T-helper 9 cell (primary cell): ENCODE results near the gene SLC5A10.
"Not testable (repeated sequence)": the region's sequence is repeated elsewhere in the genome, so short reads cannot be mapped to it uniquely, and the experiment has no call there.

Source experiments
- DNase-seq: peaks from one replicate; pipeline ENCODE4 v3.0.0-alpha.2; 2020
- total RNA-seq, 2 donors: gene quantifications; one replicate each; lab custom pipeline; 2026; lab: John Stamatoyannopoulos, UW

SLC5A10 gene
- total RNA-seq: 0 to 0.24 reads per million in 2 donors

GRCh38 chr17:18951941-18952842 lies at the start of gene SLC5A10:
Gene SLC5A10, plus strand, starts transcription at chr17:18952165. Its CDS starts 41 bp downstream, at chr17:18952206.
- no peak for DNase-seq

- DNase-seq: no peak
These were observed 47.5 kb upstream of the SLC5A10 start for GRCh38 chr17:18904482-18904881.

DNA sequence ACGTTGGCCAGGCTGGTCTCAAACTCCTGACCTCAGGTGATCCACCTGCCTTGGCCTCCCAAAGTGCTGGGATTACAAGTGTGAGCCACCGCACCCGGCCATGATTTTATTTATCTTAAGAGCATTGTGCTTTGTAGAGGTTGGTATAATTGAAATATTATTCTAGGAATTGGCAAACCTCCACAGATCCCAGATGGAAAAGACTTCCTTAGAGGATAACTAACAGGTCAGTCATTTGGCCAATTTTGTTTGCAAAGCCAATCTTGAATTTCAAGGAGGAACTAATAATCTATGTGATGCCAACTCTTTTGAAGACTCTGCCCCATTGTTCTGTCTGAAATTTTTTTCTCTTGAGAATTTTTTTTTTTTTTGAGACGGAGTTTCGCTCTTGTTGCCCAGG lies 46.7 kb upstream of the SLC5A10 start:
- DNase-seq: no peak

DNA sequence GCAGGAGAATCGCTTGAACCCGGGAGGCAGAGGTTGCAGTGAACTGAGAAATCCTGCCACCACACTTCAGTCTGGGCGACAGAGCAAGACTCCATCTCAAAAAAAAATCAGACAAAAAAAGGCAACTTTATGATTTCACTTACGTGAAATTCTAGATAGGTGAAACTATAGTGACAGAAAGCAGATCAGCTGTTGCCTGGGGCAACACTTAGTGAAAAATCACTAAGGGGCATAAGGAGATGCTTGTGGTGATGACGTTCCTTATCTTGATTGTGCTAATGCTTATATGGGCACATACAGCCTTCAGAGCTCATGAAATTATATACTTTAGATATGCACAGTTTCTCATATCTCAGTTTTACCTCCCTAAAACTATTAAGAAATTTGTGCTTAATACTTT lies 41.6 kb upstream of the SLC5A10 start:
- no peak for DNase-seq

- no peak for DNase-seq
These were observed 41.1 kb upstream of the SLC5A10 start for GRCh38 chr17:18910881-18911280.

GRCh38 chr17:18916816-18917500 lies 35.0 kb upstream of the SLC5A10 start:
- DNase-seq: no peak

GRCh38 chr17:18917506-18918032 lies 34.4 kb upstream of the SLC5A10 start:
- DNase-seq: no peak

DNA sequence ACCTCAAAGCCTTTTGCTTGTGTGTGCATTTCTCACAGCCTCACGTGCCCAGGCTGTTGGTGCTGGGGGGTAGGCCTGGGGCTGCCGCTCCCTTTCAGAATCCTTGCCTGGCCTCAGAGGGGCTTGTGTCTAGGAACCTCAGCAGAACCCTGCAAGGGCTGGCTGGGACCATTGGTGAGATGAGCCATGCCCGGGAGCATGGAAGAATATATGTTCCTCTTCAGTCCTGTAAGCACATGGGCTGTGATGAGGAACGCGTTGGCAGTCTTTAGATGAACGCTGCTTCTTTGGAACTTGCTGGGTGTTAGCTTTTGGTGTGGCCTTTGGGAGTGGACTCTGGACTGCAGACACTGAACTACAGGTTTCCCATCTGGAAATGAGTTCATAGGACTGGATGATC lies 32.0 kb upstream of the SLC5A10 start:
- no peak for DNase-seq

- no peak for DNase-seq
These were observed 31.0 kb upstream of the SLC5A10 start for GRCh38 chr17:18920911-18921441.

DNA sequence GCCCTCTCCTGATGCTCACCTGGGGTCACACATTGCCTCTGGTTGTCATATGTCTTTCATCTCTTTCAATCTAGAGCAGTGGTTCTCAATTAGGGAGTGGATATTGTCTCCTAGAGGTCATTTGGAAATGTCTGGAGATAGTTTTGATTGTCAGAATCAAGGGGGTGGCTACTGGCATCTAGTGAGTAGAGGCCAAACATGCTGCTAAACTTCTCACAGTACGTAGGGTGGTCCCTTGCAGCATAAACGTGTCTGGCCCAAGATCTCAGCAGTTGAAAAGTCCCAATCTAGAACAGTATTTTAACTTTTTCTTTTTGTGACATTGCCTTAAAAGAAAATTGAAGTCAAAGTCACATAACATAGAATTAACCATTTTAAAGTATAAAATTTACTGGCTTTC lies 30.5 kb upstream of the SLC5A10 start:
- no peak for DNase-seq

- DNase-seq: no peak
These were observed 30.0 kb upstream of the SLC5A10 start for GRCh38 chr17:18921912-18922451.

DNA sequence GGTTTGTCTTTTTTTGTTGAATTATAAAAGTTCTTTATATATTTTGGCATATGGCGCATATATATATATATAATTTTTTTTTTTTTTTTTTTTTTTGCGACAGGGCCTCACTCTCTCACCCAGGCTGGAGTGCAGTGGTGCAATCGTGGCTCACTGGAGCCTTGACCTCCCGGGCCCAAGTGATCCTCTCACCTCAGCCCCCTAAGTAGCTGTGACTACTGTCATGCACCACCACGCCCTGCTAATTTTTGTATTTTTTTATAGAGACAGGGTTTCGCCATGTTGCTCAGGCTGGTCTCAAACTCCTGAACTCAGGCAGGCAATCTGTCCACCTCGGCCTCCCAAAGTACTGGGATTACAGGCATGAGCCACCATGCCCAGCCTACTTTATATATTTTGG lies 29.4 kb upstream of the SLC5A10 start:
- DNase-seq: not testable (repeated sequence)

DNA sequence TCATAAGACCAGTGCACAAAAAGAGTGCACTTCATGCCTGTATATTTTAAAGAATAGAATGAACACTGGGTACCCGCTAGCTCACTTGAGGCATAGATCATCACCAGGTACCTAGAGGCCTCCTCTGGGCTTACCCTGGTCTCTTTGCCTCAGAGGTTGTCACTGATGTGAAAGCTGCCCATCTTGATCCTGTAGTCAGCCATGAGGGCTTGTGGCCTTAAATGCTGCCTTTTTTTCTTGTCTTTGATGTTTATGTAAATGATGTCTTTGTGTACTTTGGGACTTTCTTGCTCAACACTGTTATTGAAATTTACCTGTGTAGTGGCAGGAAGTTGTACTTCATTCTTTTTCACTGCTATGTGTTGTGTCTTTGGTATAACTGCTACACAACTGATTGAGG lies 26.8 kb upstream of the SLC5A10 start:
- DNase-seq: no peak

DNA sequence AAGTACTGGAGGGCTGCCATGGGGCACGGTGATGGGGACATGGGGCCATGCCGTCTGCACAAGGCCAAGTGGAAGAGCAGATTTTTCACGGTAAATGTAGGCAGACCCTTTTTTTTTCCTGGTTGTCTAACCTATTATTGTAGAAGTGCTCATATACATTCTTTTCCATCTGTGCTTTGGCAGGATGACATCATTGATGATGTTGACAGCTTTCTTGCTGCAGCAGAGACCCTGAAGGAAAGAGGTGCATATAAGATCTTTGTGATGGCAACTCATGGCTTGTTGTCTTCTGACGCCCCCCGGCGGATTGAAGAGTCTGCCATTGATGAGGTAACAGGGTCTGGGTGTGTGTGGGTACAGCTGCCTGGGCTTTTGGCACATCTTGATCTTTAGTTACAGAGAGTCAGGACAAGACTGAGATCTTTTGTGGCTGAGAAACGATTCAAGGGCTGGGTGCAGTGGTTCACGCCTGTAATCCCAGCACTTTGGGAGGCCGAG lies 23.3 kb upstream of the SLC5A10 start:
- DNase-seq: no peak

DNA sequence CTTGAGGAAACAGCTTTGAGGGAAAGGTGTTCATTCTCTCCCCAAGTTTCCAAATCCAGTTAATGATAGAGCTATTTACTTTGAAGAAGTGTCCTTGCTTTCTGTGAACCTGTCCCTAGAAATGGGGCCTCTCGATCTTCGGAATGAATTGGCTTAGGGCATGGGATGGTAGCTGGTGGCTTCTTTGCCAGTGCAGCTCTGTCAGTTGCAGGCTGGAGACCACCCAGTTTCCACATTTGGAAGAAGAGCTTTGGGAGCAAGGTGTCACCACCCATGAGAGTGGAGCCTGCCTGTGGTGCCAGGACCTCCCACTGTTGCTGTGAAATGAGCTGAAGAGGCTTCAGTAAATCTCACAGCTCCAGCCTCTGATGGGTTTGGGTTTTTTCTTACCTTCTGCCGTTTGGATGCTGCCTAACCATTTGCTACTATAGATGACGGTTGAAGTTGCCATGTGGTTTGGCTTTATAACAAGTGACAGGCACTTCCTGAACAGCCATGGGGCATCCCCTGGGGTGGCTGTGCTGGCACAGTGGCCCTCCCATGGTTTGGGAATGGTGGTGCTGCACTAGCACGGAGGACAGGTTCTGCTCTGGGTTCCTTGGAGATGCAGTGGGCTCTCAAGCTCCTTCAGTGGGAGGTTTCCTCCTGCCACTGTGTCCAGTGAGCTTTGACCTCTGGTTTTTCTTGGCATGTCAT lies 19.5 kb upstream of the SLC5A10 start:
- no peak for DNase-seq

DNA sequence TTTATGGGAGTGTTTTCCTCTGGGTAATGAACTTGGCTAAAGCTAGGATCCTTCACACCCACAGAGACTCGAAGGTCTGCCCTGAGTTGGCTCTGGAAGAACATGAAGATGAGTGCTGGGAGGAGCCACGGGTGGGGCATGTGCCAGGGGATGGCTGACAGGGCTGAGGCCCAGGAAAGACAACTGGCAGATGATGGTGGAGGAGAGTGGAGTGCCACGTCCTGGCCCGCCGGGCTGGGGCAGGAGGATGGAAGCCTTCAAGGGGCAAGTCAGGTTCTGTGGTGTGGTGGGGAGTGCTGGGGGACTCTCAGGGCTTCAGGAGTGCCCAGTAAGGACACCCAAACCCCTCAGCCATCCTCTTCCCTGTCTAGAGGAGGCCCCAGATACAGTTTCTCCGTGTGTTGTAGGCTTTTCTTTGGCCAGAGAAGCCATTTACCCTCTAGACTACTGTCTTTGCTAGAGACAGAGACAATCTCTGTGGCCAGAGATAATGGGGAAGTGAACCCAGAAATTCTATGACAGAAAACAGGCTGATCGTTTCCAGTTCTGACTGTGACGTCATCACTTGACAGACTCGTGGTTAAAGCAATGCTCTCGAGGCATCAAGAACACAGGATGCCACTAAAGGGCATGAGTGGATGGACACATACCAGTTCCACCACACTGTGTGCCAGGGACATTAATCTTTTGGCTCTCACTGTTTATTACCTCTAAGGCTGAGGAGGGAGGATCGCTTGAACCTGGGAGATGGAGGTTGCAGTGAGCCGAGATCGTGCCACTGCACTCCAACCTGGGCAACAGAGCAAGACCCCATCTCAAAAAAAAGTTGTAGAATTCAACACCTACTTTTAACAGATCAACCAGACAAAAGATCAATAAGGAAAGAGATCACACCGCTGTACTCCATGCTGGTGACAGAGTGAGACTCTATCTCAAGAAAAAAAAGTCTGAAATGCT lies 18.6 kb upstream of the SLC5A10 start:
- DNase-seq: no peak

GRCh38 chr17:18937981-18938691 lies 13.8 kb upstream of the SLC5A10 start:
- no peak for DNase-seq

GRCh38 chr17:18938692-18939023 lies 13.3 kb upstream of the SLC5A10 start:
- no peak for DNase-seq

DNA sequence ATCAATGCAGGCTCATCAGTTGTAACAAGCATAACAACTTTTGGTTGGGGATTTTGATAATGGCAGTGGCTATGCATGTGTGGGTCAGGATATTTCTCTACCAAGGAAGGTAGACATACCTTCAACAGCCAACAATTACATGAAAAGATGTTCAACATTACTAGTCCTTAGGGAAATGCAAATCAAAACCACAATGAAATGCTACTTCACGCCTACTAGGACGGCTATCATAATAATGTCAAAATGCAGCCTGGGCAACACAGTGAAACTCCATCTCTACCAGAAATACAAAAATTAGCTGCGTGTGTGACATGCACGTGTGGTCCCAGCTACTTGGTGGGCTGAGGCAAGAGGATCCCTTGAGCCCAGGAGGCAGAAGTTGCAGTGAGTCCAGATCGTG lies 7.3 kb upstream of the SLC5A10 start:
- no peak for DNase-seq

GRCh38 chr17:18946536-18946935 lies 5.4 kb upstream of the SLC5A10 start:
- DNase-seq: no peak

- DNase-seq: no peak
These were observed 4.1 kb upstream of the SLC5A10 start for GRCh38 chr17:18947866-18948265.
